ENCODE results near the gene PDE4B.

PDE4B gene

GRCh38 chr1:66337249-66337648 lies 544.6 kb downstream of the PDE4B start:
- DNase-seq: peak in 1 of 10 donors; percentile 72
- intact Hi-C loops (cut with DNase I): loop anchor here (10.0 kb wide), 1 partner anchor 62 kb away; no protein-coding TSS in a partner anchor

- intact Hi-C loops (cut with DNase I): loop anchor here (10.0 kb wide), 2 partner anchors 45 to 65 kb away; no protein-coding TSS in a partner anchor
- DNase-seq: no peak
Measured at GRCh38 chr1:66339944-66340343, 547.2 kb downstream of the PDE4B start.

- no peak for DNase-seq
- intact Hi-C loops (cut with DNase I): loop anchor here (10.0 kb wide), 1 partner anchor 47 kb away; no protein-coding TSS in a partner anchor
Measured at GRCh38 chr1:66341446-66342089, 548.9 kb downstream of the PDE4B start.

- DNase-seq: no peak
- intact Hi-C loops (cut with DNase I): loop anchor here (10.0 kb wide), 1 partner anchor 48 kb away; no protein-coding TSS in a partner anchor
Measured at GRCh38 chr1:66342707-66343106, 550.0 kb downstream of the PDE4B start.

- no peak for DNase-seq
- intact Hi-C loops (cut with DNase I): loop anchor here (10.0 kb wide), 1 partner anchor 49 kb away; no protein-coding TSS in a partner anchor
Measured at GRCh38 chr1:66343569-66344325, 551.1 kb downstream of the PDE4B start.

GRCh38 chr1:66346057-66346795 lies 553.5 kb downstream of the PDE4B start:
- intact Hi-C loops (cut with DNase I): loop anchor here (10.0 kb wide), 1 partner anchor 51 kb away; no protein-coding TSS in a partner anchor
- DNase-seq: no peak

- intact Hi-C loops (cut with DNase I): loop anchor here (10.0 kb wide), 1 partner anchor 52 kb away; no protein-coding TSS in a partner anchor
- DNase-seq: no peak
Measured at GRCh38 chr1:66346873-66347272, 554.2 kb downstream of the PDE4B start.

GRCh38 chr1:66348776-66349175 lies 556.1 kb downstream of the PDE4B start:
- DNase-seq: no peak
- intact Hi-C loops (cut with DNase I): loop anchor here (10.0 kb wide), 1 partner anchor 54 kb away; no protein-coding TSS in a partner anchor

GRCh38 chr1:66349242-66349641 lies 556.5 kb downstream of the PDE4B start:
- DNase-seq: peak in 1 of 10 donors; percentile 24
- intact Hi-C loops (cut with DNase I): loop anchor here (10.0 kb wide), 1 partner anchor 54 kb away; no protein-coding TSS in a partner anchor

- peak in 2 of 10 donors; percentile 67 to 79 for DNase-seq
- intact Hi-C loops (cut with DNase I): no loop called here
Measured at GRCh38 chr1:66350001-66350547, 557.4 kb downstream of the PDE4B start.

GRCh38 chr1:66351478-66351877 lies 558.8 kb downstream of the PDE4B start:
- DNase-seq: no peak
- intact Hi-C loops (cut with DNase I): no loop called here

- DNase-seq: no peak
- intact Hi-C loops (cut with DNase I): no loop called here
Measured at GRCh38 chr1:66351913-66352312, 559.2 kb downstream of the PDE4B start.

- intact Hi-C loops (cut with DNase I): no loop called here
- DNase-seq: no peak
Measured at GRCh38 chr1:66352792-66353191, 560.1 kb downstream of the PDE4B start.

- peak in 9 of 10 donors; percentile 32 to 85 (median 49) for DNase-seq
- intact Hi-C loops (cut with DNase I): no loop called here
Measured at GRCh38 chr1:66353257-66353656, 560.6 kb downstream of the PDE4B start.

GRCh38 chr1:66354311-66355201 lies 561.9 kb downstream of the PDE4B start:
- no peak for DNase-seq
- intact Hi-C loops (cut with DNase I): no loop called here

- intact Hi-C loops (cut with DNase I): no loop called here
Measured at GRCh38 chr1:66355756-66356155, 563.1 kb downstream of the PDE4B start.

GRCh38 chr1:66356605-66357004 lies 563.9 kb downstream of the PDE4B start:
- intact Hi-C loops (cut with DNase I): no loop called here
- DNase-seq: no peak

More at GRCh38 chr1:66355756-66356155, 563.1 kb downstream of the PDE4B start:
- DNase-seq: no peak

- no peak for DNase-seq
- intact Hi-C loops (cut with DNase I): no loop called here
Measured at GRCh38 chr1:66357021-66357420, 564.3 kb downstream of the PDE4B start.

GRCh38 chr1:66357478-66358197 lies 564.9 kb downstream of the PDE4B start:
- intact Hi-C loops (cut with DNase I): no loop called here
- no peak for DNase-seq

All from posterior cingulate gyrus (tissue), 11 donors.